GM23338 (cell line): Measurements from ENCODE around the gene RFC2. TPM values are rescaled to one million over a fixed set of nuclear protein-coding genes. Genes with fewer than 3 reads are reported as not detected.

ENCODE experiments used
- CREB1 ChIP-seq: fragments of 250-450 bp; sonication (Bioruptor Pico); IDR thresholded peaks from 2 replicates; pipeline ENCODE4 v1.5.0; 2020; ENCODE audit warnings: low read depth, mild to moderate bottlenecking, moderate library complexity
- EZH2 ChIP-seq: fragments of 200-600 bp; sonication (generic); IDR thresholded peaks from one replicate; pipeline ENCODE4 v1.8.0; 2017; ENCODE audit warnings: antibody characterized with exemption, mild to moderate bottlenecking, low read depth; ENCODE audit not compliant: unreplicated experiment
- EZH2phosphoT487 ChIP-seq: fragments of 200-600 bp; sonication (generic); IDR thresholded peaks from one replicate; pipeline ENCODE4 v1.8.1; 2018; ENCODE audit warnings: antibody characterized with exemption; ENCODE audit not compliant: unreplicated experiment
- JUNB ChIP-seq: IDR thresholded peaks from one replicate; pipeline ENCODE4 v1.6.1; 2016; ENCODE audit warnings: antibody characterized with exemption; ENCODE audit not compliant: unreplicated experiment
- NANOG ChIP-seq: IDR thresholded peaks from 2 replicates; pipeline ENCODE4 v1.6.1; 2016; ENCODE audit warnings: antibody characterized with exemption, borderline replicate concordance
- POLR2AphosphoS5 ChIP-seq: IDR thresholded peaks from 2 replicates; pipeline ENCODE4 v1.6.1; 2016; ENCODE audit warnings: antibody characterized with exemption, low read depth
- STAT1 ChIP-seq: IDR thresholded peaks from one replicate; pipeline ENCODE4 v1.6.1; 2016; ENCODE audit warnings: antibody characterized with exemption; ENCODE audit not compliant: unreplicated experiment
- ZNF114 ChIP-seq: fragments of 250-450 bp; sonication (Bioruptor Pico); IDR thresholded peaks from 2 replicates; pipeline ENCODE4 v1.5.0; 2020; ENCODE audit warnings: mild to moderate bottlenecking, moderate library complexity
- ZNF331 ChIP-seq: fragments of 250-450 bp; sonication (Bioruptor Pico); IDR thresholded peaks from 2 replicates; pipeline ENCODE4 v1.5.0; 2020; ENCODE audit warnings: low read depth, mild to moderate bottlenecking, moderate library complexity
- polyA plus RNA-seq: library from polyadenylated mRNA; unstranded; fragments of >200 nt; fragmentation: Nextera tagmentation; extraction: Ambion mirVana; gene quantifications from 2 replicates; pipeline ENCODE4 v1.2.1, GENCODE V29; 2016
- total RNA-seq: library from RNA; depleted of rRNA; stranded (reverse); fragments of >200 nt; shearing (Covaris generic); gene quantifications from 2 replicates; pipeline ENCODE4 v1.2.3, GENCODE V29; 2014
- TF ChIP-seq, protein P1 (sequence below): IDR thresholded peaks from 2 replicates; pipeline ENCODE4 v1.6.1; 2016; ENCODE audit warnings: antibody characterized with exemption
- TF ChIP-seq, protein P2 (sequence below): IDR thresholded peaks from one replicate; pipeline ENCODE4 v1.6.1; 2018; ENCODE audit warnings: antibody characterized with exemption; ENCODE audit not compliant: unreplicated experiment
- TF ChIP-seq, protein P3 (sequence below), 2 experiments: fragments of 200-600 bp in 1 of 2; sonication (generic) in 1 of 2; conservative IDR thresholded peaks; 2 replicates each; pipeline versions ENCODE4 v1.5.1 to v1.6.1; 2016 to 2017; ENCODE audit warnings: antibody characterized with exemption in 2 of 2, low read depth in 2 of 2, mild to moderate bottlenecking in 2 of 2, moderate library complexity in 1 of 2

The RFC2 gene
- total and polyA plus RNA-seq, 2 experiments from 2014 or later, result 56.4 to 75.2 TPM

DNA sequence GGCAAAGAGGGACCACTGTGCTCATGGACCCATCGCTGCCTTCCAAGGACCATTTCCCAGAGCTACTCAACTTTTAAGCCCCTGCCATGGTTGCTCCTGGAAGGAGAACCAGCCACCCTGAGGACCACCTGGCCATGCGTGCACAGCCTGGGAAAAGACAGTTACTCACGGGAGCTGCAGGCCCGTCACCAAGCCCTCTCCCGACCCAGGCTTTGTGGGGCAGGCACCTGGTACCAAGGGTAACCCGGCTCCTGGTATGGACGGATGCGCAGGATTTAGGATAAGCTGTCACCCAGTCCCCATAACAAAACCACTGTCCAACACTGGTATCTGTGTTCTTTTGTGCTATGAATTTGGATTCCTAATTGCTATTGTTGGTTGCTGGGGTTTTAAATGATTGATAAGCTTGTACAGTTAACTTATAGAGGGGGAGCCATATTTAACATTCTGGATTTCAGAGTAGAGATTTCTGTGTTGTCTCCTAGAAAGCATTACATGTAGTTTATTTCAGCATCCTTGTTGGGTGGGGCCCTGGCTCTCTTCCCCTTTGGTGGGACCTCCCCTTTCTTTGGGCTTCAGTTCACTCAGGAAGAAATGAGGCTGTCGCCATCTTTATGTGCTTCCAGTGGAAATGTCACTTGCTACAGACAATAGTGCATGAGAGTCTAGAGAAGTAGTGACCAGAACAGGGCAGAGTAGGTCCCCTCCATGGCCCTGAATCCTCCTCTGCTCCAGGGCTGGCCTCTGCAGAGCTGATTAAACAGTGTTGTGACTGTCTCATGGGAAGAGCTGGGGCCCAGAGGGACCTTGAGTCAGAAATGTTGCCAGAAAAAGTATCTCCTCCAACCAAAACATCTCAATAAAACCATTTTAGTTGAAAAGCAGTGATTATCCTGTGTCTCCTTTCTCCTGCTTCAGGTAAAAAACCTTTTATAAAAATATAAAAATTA lies 25.0 kb downstream of the RFC2 start (continued):
- TF ChIP-seq STAT1, result no peak
- no peak for TF ChIP-seq EZH2phosphoT487
- no peak for TF ChIP-seq ZNF331 (CRISPR knock-in tag)
- TF ChIP-seq EZH2, result no peak
- TF ChIP-seq NANOG, result no peak
- TF ChIP-seq JUNB, result no peak
- TF ChIP-seq ZNF114 (CRISPR knock-in tag), result no peak
- no peak for TF ChIP-seq POLR2AphosphoS5
- TF ChIP-seq, protein P1, sequence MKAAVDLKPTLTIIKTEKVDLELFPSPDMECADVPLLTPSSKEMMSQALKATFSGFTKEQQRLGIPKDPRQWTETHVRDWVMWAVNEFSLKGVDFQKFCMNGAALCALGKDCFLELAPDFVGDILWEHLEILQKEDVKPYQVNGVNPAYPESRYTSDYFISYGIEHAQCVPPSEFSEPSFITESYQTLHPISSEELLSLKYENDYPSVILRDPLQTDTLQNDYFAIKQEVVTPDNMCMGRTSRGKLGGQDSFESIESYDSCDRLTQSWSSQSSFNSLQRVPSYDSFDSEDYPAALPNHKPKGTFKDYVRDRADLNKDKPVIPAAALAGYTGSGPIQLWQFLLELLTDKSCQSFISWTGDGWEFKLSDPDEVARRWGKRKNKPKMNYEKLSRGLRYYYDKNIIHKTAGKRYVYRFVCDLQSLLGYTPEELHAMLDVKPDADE, result no peak
- TF ChIP-seq, protein P2, sequence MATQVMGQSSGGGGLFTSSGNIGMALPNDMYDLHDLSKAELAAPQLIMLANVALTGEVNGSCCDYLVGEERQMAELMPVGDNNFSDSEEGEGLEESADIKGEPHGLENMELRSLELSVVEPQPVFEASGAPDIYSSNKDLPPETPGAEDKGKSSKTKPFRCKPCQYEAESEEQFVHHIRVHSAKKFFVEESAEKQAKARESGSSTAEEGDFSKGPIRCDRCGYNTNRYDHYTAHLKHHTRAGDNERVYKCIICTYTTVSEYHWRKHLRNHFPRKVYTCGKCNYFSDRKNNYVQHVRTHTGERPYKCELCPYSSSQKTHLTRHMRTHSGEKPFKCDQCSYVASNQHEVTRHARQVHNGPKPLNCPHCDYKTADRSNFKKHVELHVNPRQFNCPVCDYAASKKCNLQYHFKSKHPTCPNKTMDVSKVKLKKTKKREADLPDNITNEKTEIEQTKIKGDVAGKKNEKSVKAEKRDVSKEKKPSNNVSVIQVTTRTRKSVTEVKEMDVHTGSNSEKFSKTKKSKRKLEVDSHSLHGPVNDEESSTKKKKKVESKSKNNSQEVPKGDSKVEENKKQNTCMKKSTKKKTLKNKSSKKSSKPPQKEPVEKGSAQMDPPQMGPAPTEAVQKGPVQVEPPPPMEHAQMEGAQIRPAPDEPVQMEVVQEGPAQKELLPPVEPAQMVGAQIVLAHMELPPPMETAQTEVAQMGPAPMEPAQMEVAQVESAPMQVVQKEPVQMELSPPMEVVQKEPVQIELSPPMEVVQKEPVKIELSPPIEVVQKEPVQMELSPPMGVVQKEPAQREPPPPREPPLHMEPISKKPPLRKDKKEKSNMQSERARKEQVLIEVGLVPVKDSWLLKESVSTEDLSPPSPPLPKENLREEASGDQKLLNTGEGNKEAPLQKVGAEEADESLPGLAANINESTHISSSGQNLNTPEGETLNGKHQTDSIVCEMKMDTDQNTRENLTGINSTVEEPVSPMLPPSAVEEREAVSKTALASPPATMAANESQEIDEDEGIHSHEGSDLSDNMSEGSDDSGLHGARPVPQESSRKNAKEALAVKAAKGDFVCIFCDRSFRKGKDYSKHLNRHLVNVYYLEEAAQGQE, result no peak
- no peak for TF ChIP-seq CREB1 (CRISPR knock-in tag)
- TF ChIP-seq, protein P3, sequence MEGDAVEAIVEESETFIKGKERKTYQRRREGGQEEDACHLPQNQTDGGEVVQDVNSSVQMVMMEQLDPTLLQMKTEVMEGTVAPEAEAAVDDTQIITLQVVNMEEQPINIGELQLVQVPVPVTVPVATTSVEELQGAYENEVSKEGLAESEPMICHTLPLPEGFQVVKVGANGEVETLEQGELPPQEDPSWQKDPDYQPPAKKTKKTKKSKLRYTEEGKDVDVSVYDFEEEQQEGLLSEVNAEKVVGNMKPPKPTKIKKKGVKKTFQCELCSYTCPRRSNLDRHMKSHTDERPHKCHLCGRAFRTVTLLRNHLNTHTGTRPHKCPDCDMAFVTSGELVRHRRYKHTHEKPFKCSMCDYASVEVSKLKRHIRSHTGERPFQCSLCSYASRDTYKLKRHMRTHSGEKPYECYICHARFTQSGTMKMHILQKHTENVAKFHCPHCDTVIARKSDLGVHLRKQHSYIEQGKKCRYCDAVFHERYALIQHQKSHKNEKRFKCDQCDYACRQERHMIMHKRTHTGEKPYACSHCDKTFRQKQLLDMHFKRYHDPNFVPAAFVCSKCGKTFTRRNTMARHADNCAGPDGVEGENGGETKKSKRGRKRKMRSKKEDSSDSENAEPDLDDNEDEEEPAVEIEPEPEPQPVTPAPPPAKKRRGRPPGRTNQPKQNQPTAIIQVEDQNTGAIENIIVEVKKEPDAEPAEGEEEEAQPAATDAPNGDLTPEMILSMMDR (conservative IDR thresholded peaks at IDR 0.05; ENCODE audit: low read depth in 2 of 2), result no peak
